HUES48 (cell line): ENCODE data around the gene CCNL2.
A peak's percentile ranks its signal among the peaks of the same experiment; 100 is the strongest.
"Not testable (repeated sequence)": the region's sequence is repeated elsewhere in the genome, so short reads cannot be mapped to it uniquely, and the experiment has no call there.

Source experiments
- H3K27ac ChIP-seq: one replicate; pipeline ENCODE4 v1.7.0; 2013; ENCODE audit warnings: low read depth, low read length, inconsistent platforms
- H3K27me3 ChIP-seq: 2 replicates; pipeline ENCODE4 v1.6.1; 2013; ENCODE audit warnings: mild to moderate bottlenecking, low read length; ENCODE audit not compliant: control insufficient read depth, insufficient read depth
- H3K36me3 ChIP-seq: 2 replicates; pipeline ENCODE4 v1.6.1; 2013; ENCODE audit warnings: low read length; ENCODE audit not compliant: control insufficient read depth, insufficient read depth
- H3K4me1 ChIP-seq: 2 replicates; pipeline ENCODE4 v1.6.1; 2013; ENCODE audit warnings: mild to moderate bottlenecking, low read length; ENCODE audit not compliant: control insufficient read depth, insufficient read depth
- H3K4me3 ChIP-seq: 2 replicates; pipeline ENCODE4 v1.5.1; 2013; ENCODE audit warnings: mild to moderate bottlenecking, low read depth, low read length
- H3K9ac ChIP-seq: 2 replicates; pipeline ENCODE4 v1.6.1; 2013; ENCODE audit warnings: mild to moderate bottlenecking, low read depth, low read length, moderate library complexity
- H3K9me3 ChIP-seq: 2 replicates; pipeline ENCODE4 v1.6.1; 2013; ENCODE audit warnings: low read length; ENCODE audit not compliant: control insufficient read depth, insufficient read depth

CCNL2 gene

GRCh38 chr1:1417825-1418463, 18.8 kb upstream of the CCNL2 start:
- H3K4me1 ChIP-seq, result peaks cover 18% of the 10 kb centered on the region; the same call in 1 of the 2 replicates
- H3K27ac ChIP-seq, H3K9me3 ChIP-seq, H3K36me3 ChIP-seq, H3K9ac ChIP-seq, H3K4me3 ChIP-seq, H3K27me3 ChIP-seq: not testable (repeated sequence)

GRCh38 chr1:1417396-1417795, 18.3 kb upstream of the CCNL2 start:
- H3K9ac ChIP-seq, H3K27ac ChIP-seq, H3K36me3 ChIP-seq, H3K9me3 ChIP-seq, H3K27me3 ChIP-seq, H3K4me3 ChIP-seq: not testable (repeated sequence)
- peaks cover 17% of the 10 kb centered on the region; the same call in 1 of the 2 replicates for H3K4me1 ChIP-seq

GRCh38 chr1:1415751-1416150, 16.6 kb upstream of the CCNL2 start:
- H3K9me3 ChIP-seq, result no peaks in the 10 kb centered on the region
- peak overlapping the region; percentile 45 for H3K27ac ChIP-seq
- H3K4me3 ChIP-seq, result no peak overlapping the region
- H3K9ac ChIP-seq, result no peak overlapping the region
- no peaks in the 10 kb centered on the region; the same call in 1 of the 2 replicates for H3K27me3 ChIP-seq
- H3K4me1 ChIP-seq, result peaks cover 12% of the 10 kb centered on the region
- H3K36me3 ChIP-seq, result no peaks in the 10 kb centered on the region

GRCh38 chr1:1412311-1412902, 13.3 kb upstream of the CCNL2 start:
- H3K4me1 ChIP-seq, result peaks cover 31% of the 10 kb centered on the region
- not testable (repeated sequence) for H3K27ac ChIP-seq, H3K36me3 ChIP-seq, H3K9me3 ChIP-seq, H3K4me3 ChIP-seq, H3K27me3 ChIP-seq, H3K9ac ChIP-seq

GRCh38 chr1:1411626-1412025, 12.5 kb upstream of the CCNL2 start:
- H3K4me3 ChIP-seq, result no peak overlapping the region
- no peaks in the 10 kb centered on the region for H3K9me3 ChIP-seq
- peaks cover 7% of the 10 kb centered on the region; the same call in 1 of the 2 replicates for H3K36me3 ChIP-seq
- no peaks in the 10 kb centered on the region for H3K27me3 ChIP-seq
- no peak overlapping the region for H3K9ac ChIP-seq
- no peak overlapping the region for H3K27ac ChIP-seq
- H3K4me1 ChIP-seq, result peaks cover 31% of the 10 kb centered on the region

- H3K9ac ChIP-seq, result peak overlapping the region; percentile 78
These were observed 11.1 kb upstream of the CCNL2 start for GRCh38 chr1:1410238-1410637.

GRCh38 chr1:1407636-1408318, 8.6 kb upstream of the CCNL2 start:
- H3K9me3 ChIP-seq, result no peaks in the 10 kb centered on the region
- H3K4me3 ChIP-seq, result peak overlapping the region; percentile 89
- peak overlapping the region; percentile 90 for H3K9ac ChIP-seq
- peaks cover 35% of the 10 kb centered on the region for H3K36me3 ChIP-seq
- no peaks in the 10 kb centered on the region for H3K27me3 ChIP-seq
- peak overlapping the region; percentile 95 for H3K27ac ChIP-seq
- peaks cover 26% of the 10 kb centered on the region for H3K4me1 ChIP-seq

More at GRCh38 chr1:1410238-1410637, 11.1 kb upstream of the CCNL2 start:
- H3K4me3 ChIP-seq, result peak overlapping the region; percentile 38; the same call in 1 of the 2 replicates
- H3K27ac ChIP-seq, result peak overlapping the region; percentile 95
- not testable (repeated sequence) for H3K27me3 ChIP-seq, H3K9me3 ChIP-seq
- H3K4me1 ChIP-seq, result peaks cover 26% of the 10 kb centered on the region
- H3K36me3 ChIP-seq, result peaks cover 14% of the 10 kb centered on the region

GRCh38 chr1:1406821-1407635, 7.9 kb upstream of the CCNL2 start, which contains the start of gene MRPL20:
MRPL20 (minus strand) TSS chr1:1407293; CDS start chr1:1407217, 76 bp downstream.
- peaks cover 43% of the 10 kb centered on the region for H3K36me3 ChIP-seq
- H3K27me3 ChIP-seq, result no peaks in the 10 kb centered on the region
- peak within 1 kb of the TSS; percentile 95 for H3K27ac ChIP-seq
- peaks cover 26% of the 10 kb centered on the region for H3K4me1 ChIP-seq
- no peaks in the 10 kb centered on the region for H3K9me3 ChIP-seq
- peak within 1 kb of the TSS; percentile 90 for H3K9ac ChIP-seq
- peak within 1 kb of the TSS; percentile 89 for H3K4me3 ChIP-seq

GRCh38 chr1:1406101-1406820, 7.1 kb upstream of the CCNL2 start:
- Histone ChIP-seq H3K27me3 (no peaks in the 10 kb centered on the region), H3K4me1 (peaks cover 22% of the 10 kb centered on the region), H3K9me3 (no peaks in the 10 kb centered on the region), H3K9ac (peak overlapping the region; percentile 90), H3K36me3 (peaks cover 50% of the 10 kb centered on the region), H3K27ac (peak overlapping the region; percentile 95), H3K4me3 (peak overlapping the region; percentile 89)

- Histone ChIP-seq H3K9ac (no peak overlapping the region), H3K27me3 (no peaks in the 10 kb centered on the region), H3K9me3 (no peaks in the 10 kb centered on the region), H3K4me3 (no peak overlapping the region), H3K4me1 (peaks cover 4% of the 10 kb centered on the region; the same call in 1 of the 2 replicates), H3K27ac (no peak overlapping the region), H3K36me3 (peaks cover 59% of the 10 kb centered on the region)
These were observed 4.5 kb upstream of the CCNL2 start for GRCh38 chr1:1403653-1404052.
